HepG2 (cell line): Measurements from ENCODE around the gene ACTN3. TPM values are rescaled to one million over a fixed set of nuclear protein-coding genes. Genes with fewer than 3 reads are reported as not detected.

Experiments
- CBX1 ChIP-seq: IDR thresholded peaks from one replicate; pipeline ENCODE4 v1.6.1; 2016; ENCODE audit warnings: antibody characterized with exemption, low read depth
- HNRNPH1 ChIP-seq: fragments of 200-400 bp; formaldehyde crosslinking; optimal IDR thresholded peaks from 2 replicates; pipeline ENCODE3; 2017; ENCODE audit warnings: mild to moderate bottlenecking, low read depth, low read length
- SKI ChIP-seq: fragments of 450-650 bp; IDR thresholded peaks from one replicate; pipeline ENCODE4 v1.6.1; 2018; ENCODE audit warnings: mild to moderate bottlenecking; ENCODE audit not compliant: partially characterized antibody
- ZNF605 ChIP-seq: sonication (generic); formaldehyde crosslinking; IDR thresholded peaks from 2 replicates; pipeline ENCODE4 v1.8.0; 2022; ENCODE audit warnings: mild to moderate bottlenecking, missing genetic modification reagents
- ZNF773 ChIP-seq: sonication (generic); formaldehyde crosslinking; IDR thresholded peaks from 2 replicates; pipeline ENCODE4 v1.4.0; 2020; ENCODE audit warnings: missing genetic modification reagents, borderline replicate concordance
- polyA plus RNA-seq, 8 experiments: library from polyadenylated mRNA; depleted of rRNA in 3 of 8; stranded (reverse) in 7 of 8; unstranded in 1 of 8; fragments of >200 nt; fragmentation: Illumina TruSeq in 4 of 8; extraction: Trizol in 4 of 8; gene quantifications; 2 replicates each; pipeline versions ENCODE4 v1.2.1 to v1.2.3, GENCODE V29; 2011 to 2016; ENCODE audit warnings: low read depth in 4 of 8, missing spikeins in 1 of 8, mixed read lengths in 1 of 8; ENCODE audit not compliant: insufficient read depth in 1 of 8
- total RNA-seq, 5 experiments: library from RNA; depleted of rRNA; stranded (reverse); fragments of >200 nt; fragmentation: Illumina TruSeq; extraction: Trizol; gene quantifications; 2 replicates each; pipeline ENCODE4 v1.2.3, GENCODE V29; 2016; ENCODE audit warnings: low read depth in 1 of 5
- TF ChIP-seq, protein P1 (sequence below): sonication (generic); formaldehyde crosslinking; IDR thresholded peaks from one replicate; pipeline ENCODE4 v1.5.1; 2020; ENCODE audit warnings: mild to moderate bottlenecking, missing genetic modification reagents; ENCODE audit errors: not compliant biosample characterization
- TF ChIP-seq, protein P2 (sequence below): sonication (generic); formaldehyde crosslinking; IDR thresholded peaks from 2 replicates; pipeline ENCODE4 v1.4.0; 2020; ENCODE audit warnings: mild to moderate bottlenecking, missing genetic modification reagents
- TF ChIP-seq, protein P3 (sequence below): sonication (generic); formaldehyde crosslinking; IDR thresholded peaks from 2 replicates; pipeline ENCODE4 v1.9.0; 2022; ENCODE audit warnings: missing genetic modification reagents, mild to moderate bottlenecking, borderline replicate concordance
- TF ChIP-seq, protein P4 (sequence below): sonication (generic); formaldehyde crosslinking; IDR thresholded peaks from 2 replicates; pipeline ENCODE4 v1.4.0; 2020; ENCODE audit warnings: missing genetic modification reagents, mild to moderate bottlenecking, borderline replicate concordance
- TF ChIP-seq, protein P5 (sequence below): sonication (generic); formaldehyde crosslinking; IDR thresholded peaks from 2 replicates; pipeline ENCODE4 v1.5.1; 2020; ENCODE audit warnings: mild to moderate bottlenecking, missing genetic modification reagents, borderline replicate concordance
- TF ChIP-seq, protein P6 (sequence below): sonication (generic); formaldehyde crosslinking; IDR thresholded peaks from 2 replicates; pipeline ENCODE4 v1.5.1; 2020; ENCODE audit warnings: missing genetic modification reagents, mild to moderate bottlenecking, borderline replicate concordance

ACTN3 gene
- total and polyA plus RNA-seq, 2 of the 13 experiments (the other 11 are each of a cell fraction or from before 2014, with no cell fraction given): 0.04 to 0.09 TPM

DNA sequence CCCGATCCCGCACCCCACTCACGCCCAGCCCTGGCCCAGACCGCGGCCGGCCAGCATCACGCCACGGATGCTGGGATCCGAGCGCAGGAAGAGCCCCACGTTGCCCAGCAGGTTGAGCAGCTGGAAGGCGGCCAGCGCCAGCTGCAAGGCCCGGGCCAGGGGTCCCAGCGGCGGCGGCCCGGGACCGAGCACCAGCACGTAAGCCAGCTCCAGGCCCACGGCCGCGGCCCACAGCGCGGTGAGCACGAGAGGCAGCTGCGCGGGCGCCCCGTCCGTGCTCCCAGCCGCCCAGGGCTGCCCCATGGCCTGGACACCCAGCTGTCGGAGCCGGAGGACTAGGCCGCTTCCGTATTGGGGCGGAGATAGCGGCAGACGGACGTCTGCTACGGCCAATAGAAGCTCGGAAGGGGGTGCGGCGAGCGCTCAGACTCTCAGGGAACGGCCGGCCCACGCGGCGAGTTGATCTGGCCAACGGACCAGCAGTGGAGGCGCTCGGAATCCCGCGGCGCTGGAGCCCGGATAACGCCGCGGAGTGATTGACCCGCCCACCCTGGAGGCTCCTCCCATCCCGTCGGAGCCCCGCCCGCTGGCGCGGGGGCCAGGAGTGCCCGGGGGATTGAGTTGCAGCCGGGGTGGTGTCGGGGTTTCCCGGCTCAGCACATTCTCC, 869 bp upstream of the ACTN3 start, which contains the start of gene ZDHHC24 (continued):
- TF ChIP-seq, protein P1, sequence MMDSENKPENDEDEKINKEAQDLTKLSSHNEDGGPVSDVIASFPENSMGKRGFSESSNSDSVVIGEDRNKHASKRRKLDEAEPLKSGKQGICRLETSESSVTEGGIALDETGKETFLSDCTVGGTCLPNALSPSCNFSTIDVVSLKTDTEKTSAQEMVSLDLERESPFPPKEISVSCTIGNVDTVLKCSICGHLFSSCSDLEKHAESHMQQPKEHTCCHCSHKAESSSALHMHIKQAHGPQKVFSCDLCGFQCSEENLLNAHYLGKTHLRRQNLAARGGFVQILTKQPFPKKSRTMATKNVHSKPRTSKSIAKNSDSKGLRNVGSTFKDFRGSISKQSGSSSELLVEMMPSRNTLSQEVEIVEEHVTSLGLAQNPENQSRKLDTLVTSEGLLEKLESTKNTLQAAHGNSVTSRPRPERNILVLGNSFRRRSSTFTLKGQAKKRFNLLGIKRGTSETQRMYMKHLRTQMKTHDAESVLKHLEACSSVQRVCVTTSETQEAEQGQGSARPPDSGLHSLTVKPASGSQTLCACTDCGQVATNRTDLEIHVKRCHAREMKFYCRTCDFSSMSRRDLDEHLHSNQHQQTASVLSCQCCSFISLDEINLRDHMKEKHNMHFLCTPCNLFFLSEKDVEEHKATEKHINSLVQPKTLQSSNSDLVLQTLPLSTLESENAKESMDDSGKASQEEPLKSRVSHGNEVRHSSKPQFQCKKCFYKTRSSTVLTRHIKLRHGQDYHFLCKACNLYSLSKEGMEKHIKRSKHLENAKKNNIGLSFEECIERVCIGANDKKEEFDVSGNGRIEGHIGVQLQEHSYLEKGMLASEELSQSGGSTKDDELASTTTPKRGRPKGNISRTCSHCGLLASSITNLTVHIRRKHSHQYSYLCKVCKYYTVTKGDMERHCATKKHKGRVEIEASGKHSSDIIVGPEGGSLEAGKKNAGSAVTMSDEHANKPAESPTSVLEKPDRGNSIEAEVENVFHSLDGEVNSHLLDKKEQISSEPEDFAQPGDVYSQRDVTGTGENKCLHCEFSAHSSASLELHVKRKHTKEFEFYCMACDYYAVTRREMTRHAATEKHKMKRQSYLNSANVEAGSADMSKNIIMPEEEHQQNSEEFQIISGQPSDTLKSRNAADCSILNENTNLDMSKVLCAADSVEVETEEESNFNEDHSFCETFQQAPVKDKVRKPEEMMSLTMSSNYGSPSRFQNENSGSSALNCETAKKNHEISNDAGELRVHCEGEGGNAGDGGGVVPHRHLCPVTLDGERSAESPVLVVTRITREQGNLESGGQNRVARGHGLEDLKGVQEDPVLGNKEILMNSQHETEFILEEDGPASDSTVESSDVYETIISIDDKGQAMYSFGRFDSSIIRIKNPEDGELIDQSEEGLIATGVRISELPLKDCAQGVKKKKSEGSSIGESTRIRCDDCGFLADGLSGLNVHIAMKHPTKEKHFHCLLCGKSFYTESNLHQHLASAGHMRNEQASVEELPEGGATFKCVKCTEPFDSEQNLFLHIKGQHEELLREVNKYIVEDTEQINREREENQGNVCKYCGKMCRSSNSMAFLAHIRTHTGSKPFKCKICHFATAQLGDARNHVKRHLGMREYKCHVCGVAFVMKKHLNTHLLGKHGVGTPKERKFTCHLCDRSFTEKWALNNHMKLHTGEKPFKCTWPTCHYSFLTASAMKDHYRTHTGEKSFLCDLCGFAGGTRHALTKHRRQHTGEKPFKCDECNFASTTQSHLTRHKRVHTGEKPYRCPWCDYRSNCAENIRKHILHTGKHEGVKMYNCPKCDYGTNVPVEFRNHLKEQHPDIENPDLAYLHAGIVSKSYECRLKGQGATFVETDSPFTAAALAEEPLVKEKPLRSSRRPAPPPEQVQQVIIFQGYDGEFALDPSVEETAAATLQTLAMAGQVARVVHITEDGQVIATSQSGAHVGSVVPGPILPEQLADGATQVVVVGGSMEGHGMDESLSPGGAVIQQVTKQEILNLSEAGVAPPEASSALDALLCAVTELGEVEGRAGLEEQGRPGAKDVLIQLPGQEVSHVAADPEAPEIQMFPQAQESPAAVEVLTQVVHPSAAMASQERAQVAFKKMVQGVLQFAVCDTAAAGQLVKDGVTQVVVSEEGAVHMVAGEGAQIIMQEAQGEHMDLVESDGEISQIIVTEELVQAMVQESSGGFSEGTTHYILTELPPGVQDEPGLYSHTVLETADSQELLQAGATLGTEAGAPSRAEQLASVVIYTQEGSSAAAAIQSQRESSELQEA (CRISPR knock-in tag): peak; percentile 88
- TF ChIP-seq CBX1: no peak
- TF ChIP-seq, protein P2, sequence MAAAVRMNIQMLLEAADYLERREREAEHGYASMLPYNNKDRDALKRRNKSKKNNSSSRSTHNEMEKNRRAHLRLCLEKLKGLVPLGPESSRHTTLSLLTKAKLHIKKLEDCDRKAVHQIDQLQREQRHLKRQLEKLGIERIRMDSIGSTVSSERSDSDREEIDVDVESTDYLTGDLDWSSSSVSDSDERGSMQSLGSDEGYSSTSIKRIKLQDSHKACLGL (CRISPR knock-in tag): peak; percentile 88
- TF ChIP-seq, protein P3, sequence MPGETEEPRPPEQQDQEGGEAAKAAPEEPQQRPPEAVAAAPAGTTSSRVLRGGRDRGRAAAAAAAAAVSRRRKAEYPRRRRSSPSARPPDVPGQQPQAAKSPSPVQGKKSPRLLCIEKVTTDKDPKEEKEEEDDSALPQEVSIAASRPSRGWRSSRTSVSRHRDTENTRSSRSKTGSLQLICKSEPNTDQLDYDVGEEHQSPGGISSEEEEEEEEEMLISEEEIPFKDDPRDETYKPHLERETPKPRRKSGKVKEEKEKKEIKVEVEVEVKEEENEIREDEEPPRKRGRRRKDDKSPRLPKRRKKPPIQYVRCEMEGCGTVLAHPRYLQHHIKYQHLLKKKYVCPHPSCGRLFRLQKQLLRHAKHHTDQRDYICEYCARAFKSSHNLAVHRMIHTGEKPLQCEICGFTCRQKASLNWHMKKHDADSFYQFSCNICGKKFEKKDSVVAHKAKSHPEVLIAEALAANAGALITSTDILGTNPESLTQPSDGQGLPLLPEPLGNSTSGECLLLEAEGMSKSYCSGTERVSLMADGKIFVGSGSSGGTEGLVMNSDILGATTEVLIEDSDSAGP (CRISPR knock-in tag): peak; percentile 41; the same call in 1 of the 2 replicates
- TF ChIP-seq HNRNPH1: no peak
- TF ChIP-seq, protein P4, sequence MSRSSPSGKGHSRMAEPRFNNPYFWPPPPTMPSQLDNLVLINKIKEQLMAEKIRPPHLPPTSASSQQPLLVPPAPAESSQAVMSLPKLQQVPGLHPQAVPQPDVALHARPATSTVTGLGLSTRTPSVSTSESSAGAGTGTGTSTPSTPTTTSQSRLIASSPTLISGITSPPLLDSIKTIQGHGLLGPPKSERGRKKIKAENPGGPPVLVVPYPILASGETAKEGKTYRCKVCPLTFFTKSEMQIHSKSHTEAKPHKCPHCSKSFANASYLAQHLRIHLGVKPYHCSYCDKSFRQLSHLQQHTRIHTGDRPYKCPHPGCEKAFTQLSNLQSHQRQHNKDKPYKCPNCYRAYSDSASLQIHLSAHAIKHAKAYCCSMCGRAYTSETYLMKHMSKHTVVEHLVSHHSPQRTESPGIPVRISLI (CRISPR knock-in tag): no peak; the same call in 1 of the 2 replicates
- 0 out of 2 replicates have a peak, but pooled peaks have one; percentile 38 for TF ChIP-seq ZNF773 (CRISPR knock-in tag)
- TF ChIP-seq ZNF605 (CRISPR knock-in tag): 0 out of 2 replicates have a peak, but pooled peaks have one; percentile 33
- TF ChIP-seq, protein P5, sequence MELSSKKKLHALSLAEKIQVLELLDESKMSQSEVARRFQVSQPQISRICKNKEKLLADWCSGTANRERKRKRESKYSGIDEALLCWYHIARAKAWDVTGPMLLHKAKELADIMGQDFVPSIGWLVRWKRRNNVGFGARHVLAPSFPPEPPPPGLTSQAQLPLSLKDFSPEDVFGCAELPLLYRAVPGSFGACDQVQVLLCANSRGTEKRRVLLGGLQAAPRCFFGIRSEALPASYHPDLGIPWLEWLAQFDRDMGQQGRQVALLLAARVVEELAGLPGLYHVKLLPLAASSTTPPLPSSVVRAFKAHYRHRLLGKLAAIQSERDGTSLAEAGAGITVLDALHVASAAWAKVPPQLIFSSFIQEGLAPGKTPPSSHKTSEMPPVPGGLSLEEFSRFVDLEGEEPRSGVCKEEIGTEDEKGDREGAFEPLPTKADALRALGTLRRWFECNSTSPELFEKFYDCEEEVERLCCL (CRISPR knock-in tag): no peak
- TF ChIP-seq, protein P6, sequence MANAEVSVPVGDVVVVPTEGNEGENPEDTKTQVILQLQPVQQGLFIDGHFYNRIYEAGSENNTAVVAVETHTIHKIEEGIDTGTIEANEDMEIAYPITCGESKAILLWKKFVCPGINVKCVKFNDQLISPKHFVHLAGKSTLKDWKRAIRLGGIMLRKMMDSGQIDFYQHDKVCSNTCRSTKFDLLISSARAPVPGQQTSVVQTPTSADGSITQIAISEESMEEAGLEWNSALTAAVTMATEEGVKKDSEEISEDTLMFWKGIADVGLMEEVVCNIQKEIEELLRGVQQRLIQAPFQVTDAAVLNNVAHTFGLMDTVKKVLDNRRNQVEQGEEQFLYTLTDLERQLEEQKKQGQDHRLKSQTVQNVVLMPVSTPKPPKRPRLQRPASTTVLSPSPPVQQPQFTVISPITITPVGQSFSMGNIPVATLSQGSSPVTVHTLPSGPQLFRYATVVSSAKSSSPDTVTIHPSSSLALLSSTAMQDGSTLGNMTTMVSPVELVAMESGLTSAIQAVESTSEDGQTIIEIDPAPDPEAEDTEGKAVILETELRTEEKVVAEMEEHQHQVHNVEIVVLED (CRISPR knock-in tag): peak; percentile 76; the same call in 1 of the 2 replicates
- no peak for TF ChIP-seq SKI
